HCT116 (cell line): Measurements from ENCODE around the gene LRP1B. TPM values are rescaled to one million over a fixed set of nuclear protein-coding genes. Genes with fewer than 3 reads are reported as not detected.

Source experiments
- ATAC-seq: fragments of 200-7000 bp; cut with Tn5 transposase; 2 replicates; pipeline ENCODE4 v1.9.1; 2020; ENCODE audit warnings: mild to moderate bottlenecking, moderate library complexity
- BruUV-seq: library from RNA; stranded (reverse); fragments of 400-500 nt; replicated peaks from 2 replicates; lab custom pipeline; 2021; lab: Mats Ljungman, UMichigan
- CTCF ChIA-PET: fragments of 300-600 bp; sonication (Branson Sonifier 250); formaldehyde crosslinking; loops from one replicate; lab custom pipeline; 2021; ENCODE audit warnings: antibody characterized with exemption; lab: Charles Lee
- POLR2A ChIA-PET: fragments of 300-600, 350-600 bp; sonication (Branson Sonifier 250); formaldehyde crosslinking; loops from one replicate; lab custom pipeline; 2021; ENCODE audit warnings: antibody characterized with exemption; lab: Charles Lee
- RAD21 ChIA-PET, 2 experiments: fragments of 300-600 bp; sonication (Branson Sonifier 250); formaldehyde crosslinking; loops; one replicate each; lab custom pipeline; 2023; ENCODE audit warnings: low total read pairs in 2 of 2; ENCODE audit not compliant: uncharacterized antibody in 2 of 2, unreplicated experiment in 2 of 2, low non-redundant PET in 1 of 2; lab: Charles Lee
- DNase-seq: peaks from one replicate; pipeline ENCODE4 v3.0.0-alpha.2; 2010; ENCODE audit warnings: low read depth, low spot score
- H2AFZ ChIP-seq: fragments of 200-600 bp; shearing (Covaris generic), sonication (generic); 2 replicates; pipeline ENCODE4 v1.6.1; 2017; ENCODE audit warnings: low read depth, mixed run types, mixed read lengths, antibody characterized with exemption, low read length; ENCODE audit not compliant: poor library complexity, severe bottlenecking
- H3K27ac ChIP-seq: 2 replicates; pipeline ENCODE4 v1.5.1; 2012; ENCODE audit warnings: low read depth, low read length
- H3K27me3 ChIP-seq: fragments of 200-600 bp; sonication (generic); 2 replicates; pipeline ENCODE4 v1.6.1; 2016; ENCODE audit warnings: mixed run types, low read length, mixed read lengths; ENCODE audit not compliant: insufficient read depth
- H3K36me3 ChIP-seq, 2 experiments: fragments of 200-500 bp in 1 of 2; fragments of 200-600 bp in 1 of 2; sonication (Bioruptor generic) in 1 of 2; sonication (generic) in 1 of 2; 2 replicates each; pipeline versions ENCODE4 v1.5.1 to v1.6.1; 2014 to 2016; ENCODE audit warnings: low read length in 2 of 2, inconsistent platforms in 1 of 2, mixed read lengths in 1 of 2, mixed run types in 1 of 2; ENCODE audit not compliant: insufficient read depth in 2 of 2, control insufficient read depth in 1 of 2
- H3K4me1 ChIP-seq, 2 experiments: fragments of 200-600 bp in 1 of 2; sonication (generic) in 1 of 2; 2 replicates each; pipeline versions ENCODE4 v1.5.1 to v1.6.1; 2012 to 2017; ENCODE audit warnings: low read length in 2 of 2, inconsistent platforms in 1 of 2, mild to moderate bottlenecking in 1 of 2, mixed read lengths in 1 of 2, mixed run types in 1 of 2, moderate library complexity in 1 of 2; ENCODE audit not compliant: insufficient read depth in 2 of 2, control insufficient read depth in 1 of 2
- H3K4me2 ChIP-seq: fragments of 200-600 bp; sonication (generic); 2 replicates; pipeline ENCODE4 v1.6.1; 2017; ENCODE audit warnings: mixed run types, low read length, mixed read lengths
- H3K4me3 ChIP-seq, 2 experiments: fragments of 200-600 bp in 1 of 2; sonication (generic) in 1 of 2; replicated peaks in 1 of 2; 2 replicates each; pipeline ENCODE4 v1.5.1; 2011 to 2016; ENCODE audit warnings: low read length in 2 of 2, control low read depth in 1 of 2, low read depth in 1 of 2, mild to moderate bottlenecking in 1 of 2, mixed read lengths in 1 of 2, mixed run types in 1 of 2
- H3K79me2 ChIP-seq: fragments of 200-600 bp; sonication (generic); 2 replicates; pipeline ENCODE4 v1.6.1; 2017; ENCODE audit warnings: mild to moderate bottlenecking, mixed run types, low read length, moderate library complexity, mixed read lengths; ENCODE audit not compliant: insufficient read depth
- H3K9ac ChIP-seq: fragments of 200-600 bp; sonication (generic); 2 replicates; pipeline ENCODE4 v1.6.1; 2016; ENCODE audit warnings: low read length, mixed read lengths
- H3K9me2 ChIP-seq: fragments of 200-600 bp; sonication (generic), shearing (Covaris generic); 2 replicates; pipeline ENCODE4 v1.6.1; 2017; ENCODE audit warnings: mixed run types, mild to moderate bottlenecking, moderate library complexity; ENCODE audit not compliant: insufficient read depth
- H3K9me3 ChIP-seq, 2 experiments: fragments of 200-500 bp in 1 of 2; fragments of 200-600 bp in 1 of 2; sonication (Bioruptor generic) in 1 of 2; sonication (generic) in 1 of 2; 2 replicates each; pipeline ENCODE4 v1.6.1; 2014 to 2017; ENCODE audit warnings: low read length in 2 of 2, mixed read lengths in 2 of 2, inconsistent platforms in 1 of 2, low read depth in 1 of 2, mild to moderate bottlenecking in 1 of 2, mixed run types in 1 of 2, moderate library complexity in 1 of 2; ENCODE audit not compliant: control insufficient read depth in 1 of 2, insufficient read depth in 1 of 2
- H4K20me1 ChIP-seq: fragments of 200-600 bp; sonication (generic), shearing (Covaris generic); 2 replicates; pipeline ENCODE4 v1.6.1; 2017; ENCODE audit warnings: mixed run types, mild to moderate bottlenecking, moderate library complexity; ENCODE audit not compliant: insufficient read depth
- CEBPB ChIP-seq: IDR thresholded peaks from 2 replicates; pipeline ENCODE4 v1.6.1; 2012; ENCODE audit warnings: low read depth
- EGR1 ChIP-seq: IDR thresholded peaks from 2 replicates; pipeline ENCODE4 v1.6.1; 2012; ENCODE audit warnings: low read depth
- ELF1 ChIP-seq: IDR thresholded peaks from 2 replicates; pipeline ENCODE4 v1.6.1; 2012; ENCODE audit warnings: low read depth, borderline replicate concordance
- EZH2 ChIP-seq: fragments of 200-600 bp; sonication (generic); IDR thresholded peaks from 2 replicates; pipeline ENCODE4 v1.6.1; 2017; ENCODE audit warnings: antibody characterized with exemption, mixed run types
- FOSL1 ChIP-seq: IDR thresholded peaks from 2 replicates; pipeline ENCODE4 v1.6.1; 2012; ENCODE audit warnings: low read depth
- JUND ChIP-seq: IDR thresholded peaks from 2 replicates; pipeline ENCODE4 v1.6.1; 2012
- POLR2A ChIP-seq: IDR thresholded peaks from 2 replicates; pipeline ENCODE4 v1.7.0; 2011; ENCODE audit warnings: borderline replicate concordance; ENCODE audit not compliant: insufficient read depth, insufficient read length; ENCODE audit errors: extremely low read depth
- POLR2AphosphoS5 ChIP-seq: IDR thresholded peaks from 2 replicates; pipeline ENCODE4 v1.6.1; 2011; ENCODE audit warnings: mild to moderate bottlenecking, low read depth, low read length, moderate library complexity
- RAD21 ChIP-seq: IDR thresholded peaks from 2 replicates; pipeline ENCODE4 v1.6.1; 2012; ENCODE audit warnings: low read depth, mild to moderate bottlenecking
- SIN3A ChIP-seq: IDR thresholded peaks from 2 replicates; pipeline ENCODE4 v1.6.1; 2012; ENCODE audit warnings: low read depth
- SRF ChIP-seq: IDR thresholded peaks from 2 replicates; pipeline ENCODE4 v1.6.1; 2012; ENCODE audit warnings: low read depth
- TCF7L2 ChIP-seq: IDR thresholded peaks from 2 replicates; pipeline ENCODE4 v1.7.0; 2011; ENCODE audit warnings: borderline replicate concordance, inconsistent platforms; ENCODE audit not compliant: insufficient read depth, insufficient read length; ENCODE audit errors: extremely low read depth
- ZFX ChIP-seq: fragments of 450-650 bp; IDR thresholded peaks from 2 replicates; pipeline ENCODE4 v1.6.1; 2017
- ZNF274 ChIP-seq: fragments of 200-500 bp; sonication (Bioruptor generic); IDR thresholded peaks from 2 replicates; pipeline ENCODE4 v1.6.1; 2014; ENCODE audit warnings: mild to moderate bottlenecking, low read depth, low read length, inconsistent platforms
- intact Hi-C: fragments of 100-400 bp; cut with micrococcal nuclease; formaldehyde crosslinking; loops from 2 replicates; pipeline ENCODE4 v1.10.0; 2022
- total RNA-seq: library from RNA; stranded (reverse); gene quantifications from one replicate; pipeline ENCODE4 v1.2.1, GENCODE V29; 2021; ENCODE audit not compliant: unreplicated experiment
- TF ChIP-seq, protein P1 (sequence below): IDR thresholded peaks from 2 replicates; pipeline ENCODE4 v1.6.1; 2011; ENCODE audit warnings: mild to moderate bottlenecking, low read length, moderate library complexity; ENCODE audit not compliant: insufficient replicate concordance; ENCODE audit errors: extremely low read depth
- TF ChIP-seq, protein P2 (sequence below): IDR thresholded peaks from 2 replicates; pipeline ENCODE4 v1.6.1; 2012; ENCODE audit warnings: low read depth
- TF ChIP-seq, protein P3 (sequence below): IDR thresholded peaks from 2 replicates; pipeline ENCODE4 v1.6.1; 2012

Gene LRP1B
- total RNA-seq, 1 experiment from 2014 or later, result 0.34 TPM

DNA sequence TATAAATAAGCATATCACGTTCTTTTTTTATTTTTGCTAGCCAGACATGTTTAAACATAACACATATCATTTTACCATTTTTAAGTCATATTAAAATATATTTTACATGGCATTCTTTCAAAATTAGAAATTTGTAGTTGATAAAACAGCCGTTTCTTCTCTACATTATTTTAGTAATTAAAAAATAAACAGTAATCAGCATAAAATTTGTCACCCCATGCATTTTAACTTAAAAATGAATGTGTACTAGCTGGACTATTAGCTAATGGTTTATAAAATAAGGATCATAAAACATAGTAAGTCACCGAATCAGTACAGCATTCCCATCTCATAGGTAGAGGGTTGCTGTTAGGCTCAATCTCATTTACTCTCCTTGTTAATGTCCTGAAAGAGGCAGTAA lies 433.8 kb downstream of the LRP1B start:
- Histone ChIP-seq H2AFZ (no peak overlapping the region), H3K9ac (no peak overlapping the region), H3K4me2 (no peak overlapping the region), H4K20me1 (no peaks in the 10 kb centered on the region), H3K9me2 (no peaks in the 10 kb centered on the region), H3K4me3 (no peak overlapping the region), H3K27me3 (no peaks in the 10 kb centered on the region), H3K36me3 (no peaks in the 10 kb centered on the region), H3K27ac (no peak overlapping the region), H3K4me1 (no peaks in the 10 kb centered on the region), H3K79me2 (no peaks in the 10 kb centered on the region), H3K9me3 (no peaks in the 10 kb centered on the region)
- RAD21 ChIA-PET, result no interaction called here
- ATAC-seq (no peak), DNase-seq (no peak)
- CTCF ChIA-PET, result no interaction called here
- POLR2A ChIA-PET, result no interaction called here
- no TSS peak for BruUV-seq
- no peak for TF ChIP-seq ZNF274
- no peak for TF ChIP-seq SRF
- TF ChIP-seq TCF7L2, result no peak
- no peak for TF ChIP-seq POLR2AphosphoS5
- TF ChIP-seq, protein P1, sequence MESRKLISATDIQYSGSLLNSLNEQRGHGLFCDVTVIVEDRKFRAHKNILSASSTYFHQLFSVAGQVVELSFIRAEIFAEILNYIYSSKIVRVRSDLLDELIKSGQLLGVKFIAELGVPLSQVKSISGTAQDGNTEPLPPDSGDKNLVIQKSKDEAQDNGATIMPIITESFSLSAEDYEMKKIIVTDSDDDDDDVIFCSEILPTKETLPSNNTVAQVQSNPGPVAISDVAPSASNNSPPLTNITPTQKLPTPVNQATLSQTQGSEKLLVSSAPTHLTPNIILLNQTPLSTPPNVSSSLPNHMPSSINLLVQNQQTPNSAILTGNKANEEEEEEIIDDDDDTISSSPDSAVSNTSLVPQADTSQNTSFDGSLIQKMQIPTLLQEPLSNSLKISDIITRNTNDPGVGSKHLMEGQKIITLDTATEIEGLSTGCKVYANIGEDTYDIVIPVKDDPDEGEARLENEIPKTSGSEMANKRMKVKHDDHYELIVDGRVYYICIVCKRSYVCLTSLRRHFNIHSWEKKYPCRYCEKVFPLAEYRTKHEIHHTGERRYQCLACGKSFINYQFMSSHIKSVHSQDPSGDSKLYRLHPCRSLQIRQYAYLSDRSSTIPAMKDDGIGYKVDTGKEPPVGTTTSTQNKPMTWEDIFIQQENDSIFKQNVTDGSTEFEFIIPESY, result no peak
- TF ChIP-seq JUND, result no peak
- intact Hi-C loops, result no loop called here

DNA sequence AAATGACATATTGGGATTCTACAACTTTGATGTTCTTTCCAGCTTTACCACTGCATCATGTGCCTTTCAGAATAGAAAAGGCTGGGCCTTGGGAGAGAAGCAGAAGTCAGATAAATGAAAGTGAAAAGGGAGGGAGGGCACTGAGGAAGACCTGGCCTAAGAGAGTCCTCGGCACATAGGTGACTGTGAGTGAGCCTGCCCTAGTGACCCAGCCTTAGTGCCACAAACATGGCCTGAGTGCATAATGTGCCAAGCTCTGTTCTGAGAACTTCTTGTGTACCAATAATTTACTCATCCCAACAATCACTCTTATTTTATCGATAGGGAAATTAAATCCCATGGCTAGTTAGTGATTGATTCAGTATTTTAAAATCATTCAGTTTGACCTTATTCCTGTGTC lies 436.6 kb downstream of the LRP1B start:
- no peaks in the 10 kb centered on the region for H3K4me1 ChIP-seq
- no peak overlapping the region for H3K4me2 ChIP-seq
- H3K9me3 ChIP-seq, result no peaks in the 10 kb centered on the region
- CTCF ChIA-PET, result no interaction called here
- no peak overlapping the region for H3K27ac ChIP-seq
- no peak overlapping the region for H3K4me3 ChIP-seq
- ATAC-seq (no peak), DNase-seq (no peak)
- H3K27me3 ChIP-seq, result no peaks in the 10 kb centered on the region
- H3K79me2 ChIP-seq, result no peaks in the 10 kb centered on the region
- no peak overlapping the region for H3K9ac ChIP-seq
- POLR2A ChIA-PET, result no interaction called here
- H2AFZ ChIP-seq, result no peak overlapping the region
- RAD21 ChIA-PET, result no interaction called here
- BruUV-seq, result no TSS peak
- H4K20me1 ChIP-seq, result no peaks in the 10 kb centered on the region
- H3K36me3 ChIP-seq, result no peaks in the 10 kb centered on the region
- H3K9me2 ChIP-seq, result no peaks in the 10 kb centered on the region
- intact Hi-C loops, result no loop called here
- TF ChIP-seq EZH2 (no peak), RAD21 (no peak), POLR2A (no peak), EGR1 (no peak), ELF1 (no peak), ZFX (no peak), SIN3A (no peak), CEBPB (no peak), TCF7L2 (no peak), FOSL1 (no peak)
- TF ChIP-seq, protein P2, sequence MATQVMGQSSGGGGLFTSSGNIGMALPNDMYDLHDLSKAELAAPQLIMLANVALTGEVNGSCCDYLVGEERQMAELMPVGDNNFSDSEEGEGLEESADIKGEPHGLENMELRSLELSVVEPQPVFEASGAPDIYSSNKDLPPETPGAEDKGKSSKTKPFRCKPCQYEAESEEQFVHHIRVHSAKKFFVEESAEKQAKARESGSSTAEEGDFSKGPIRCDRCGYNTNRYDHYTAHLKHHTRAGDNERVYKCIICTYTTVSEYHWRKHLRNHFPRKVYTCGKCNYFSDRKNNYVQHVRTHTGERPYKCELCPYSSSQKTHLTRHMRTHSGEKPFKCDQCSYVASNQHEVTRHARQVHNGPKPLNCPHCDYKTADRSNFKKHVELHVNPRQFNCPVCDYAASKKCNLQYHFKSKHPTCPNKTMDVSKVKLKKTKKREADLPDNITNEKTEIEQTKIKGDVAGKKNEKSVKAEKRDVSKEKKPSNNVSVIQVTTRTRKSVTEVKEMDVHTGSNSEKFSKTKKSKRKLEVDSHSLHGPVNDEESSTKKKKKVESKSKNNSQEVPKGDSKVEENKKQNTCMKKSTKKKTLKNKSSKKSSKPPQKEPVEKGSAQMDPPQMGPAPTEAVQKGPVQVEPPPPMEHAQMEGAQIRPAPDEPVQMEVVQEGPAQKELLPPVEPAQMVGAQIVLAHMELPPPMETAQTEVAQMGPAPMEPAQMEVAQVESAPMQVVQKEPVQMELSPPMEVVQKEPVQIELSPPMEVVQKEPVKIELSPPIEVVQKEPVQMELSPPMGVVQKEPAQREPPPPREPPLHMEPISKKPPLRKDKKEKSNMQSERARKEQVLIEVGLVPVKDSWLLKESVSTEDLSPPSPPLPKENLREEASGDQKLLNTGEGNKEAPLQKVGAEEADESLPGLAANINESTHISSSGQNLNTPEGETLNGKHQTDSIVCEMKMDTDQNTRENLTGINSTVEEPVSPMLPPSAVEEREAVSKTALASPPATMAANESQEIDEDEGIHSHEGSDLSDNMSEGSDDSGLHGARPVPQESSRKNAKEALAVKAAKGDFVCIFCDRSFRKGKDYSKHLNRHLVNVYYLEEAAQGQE, result no peak
- TF ChIP-seq, protein P3, sequence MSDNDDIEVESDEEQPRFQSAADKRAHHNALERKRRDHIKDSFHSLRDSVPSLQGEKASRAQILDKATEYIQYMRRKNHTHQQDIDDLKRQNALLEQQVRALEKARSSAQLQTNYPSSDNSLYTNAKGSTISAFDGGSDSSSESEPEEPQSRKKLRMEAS, result no peak
